ENCODE results near the gene GPR65.
"Not testable (repeated sequence)": the region's sequence is repeated elsewhere in the genome, so short reads cannot be mapped to it uniquely, and the experiment has no call there.

Gene GPR65

GRCh38 chr14:88004506-88005036, 364 bp upstream of the GPR65 start:
- DNase-seq (ENCODE audit: low read depth), result no peak

- DNase-seq (ENCODE audit: low read depth), result no peak
Observed at GRCh38 chr14:88005978-88006851, 1.3 kb downstream of the GPR65 start.

GRCh38 chr14:88007608-88008007, 2.7 kb downstream of the GPR65 start:
- DNase-seq (ENCODE audit: low read depth), result no peak

- DNase-seq (ENCODE audit: low read depth), result no peak
Observed at GRCh38 chr14:88008039-88008742, 3.3 kb downstream of the GPR65 start.

GRCh38 chr14:88009486-88009885, 4.6 kb downstream of the GPR65 start:
- no peak for DNase-seq (ENCODE audit: low read depth)

- DNase-seq (ENCODE audit: low read depth), result no peak
Observed at GRCh38 chr14:88010331-88010730, 5.4 kb downstream of the GPR65 start.

GRCh38 chr14:88012495-88012894, 7.6 kb downstream of the GPR65 start:
- DNase-seq (ENCODE audit: low read depth), result no peak

- DNase-seq (ENCODE audit: low read depth), result peak; percentile 72
Observed at GRCh38 chr14:88013750-88014349, 8.9 kb downstream of the GPR65 start.

DNA sequence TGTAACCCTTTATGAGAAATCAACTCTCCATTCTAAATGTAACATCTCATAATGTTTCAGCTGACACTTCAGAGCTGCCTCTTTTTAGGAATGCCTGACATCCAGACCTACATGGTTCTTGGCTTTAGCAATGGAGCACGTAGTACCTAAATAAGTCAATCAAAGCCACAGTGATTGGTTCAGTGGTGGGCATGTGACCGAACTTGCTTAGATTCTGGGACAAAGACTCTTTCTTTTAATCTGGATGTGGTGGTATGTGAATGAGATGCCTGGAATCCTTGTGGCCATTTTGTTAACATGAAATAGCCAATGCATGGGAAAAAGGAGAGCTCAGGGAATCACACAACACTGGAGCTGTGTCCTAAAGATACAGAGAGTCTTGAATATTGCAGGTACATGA, 11.8 kb downstream of the GPR65 start:
- DNase-seq (ENCODE audit: low read depth), result no peak

DNA sequence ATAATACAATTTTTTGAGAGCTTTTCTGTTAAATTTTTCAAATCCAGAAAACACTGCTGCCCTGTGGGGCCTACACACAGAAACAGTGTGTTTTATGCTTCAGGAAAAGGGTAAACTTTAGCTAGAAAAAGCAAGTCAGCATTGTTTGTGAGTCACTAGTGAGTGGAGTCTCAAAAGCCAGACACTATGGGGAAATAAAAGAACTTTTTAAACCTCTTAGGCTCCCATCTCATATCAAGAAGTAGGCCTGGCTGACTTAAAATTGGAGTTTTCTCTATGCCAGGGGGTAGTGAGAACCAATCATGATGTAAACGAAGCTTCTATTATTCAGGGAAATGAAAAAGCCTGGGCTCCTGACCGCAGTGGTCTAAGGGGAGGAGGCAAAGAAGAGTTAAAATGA, 12.6 kb downstream of the GPR65 start:
- DNase-seq (ENCODE audit: low read depth), result no peak

DNA sequence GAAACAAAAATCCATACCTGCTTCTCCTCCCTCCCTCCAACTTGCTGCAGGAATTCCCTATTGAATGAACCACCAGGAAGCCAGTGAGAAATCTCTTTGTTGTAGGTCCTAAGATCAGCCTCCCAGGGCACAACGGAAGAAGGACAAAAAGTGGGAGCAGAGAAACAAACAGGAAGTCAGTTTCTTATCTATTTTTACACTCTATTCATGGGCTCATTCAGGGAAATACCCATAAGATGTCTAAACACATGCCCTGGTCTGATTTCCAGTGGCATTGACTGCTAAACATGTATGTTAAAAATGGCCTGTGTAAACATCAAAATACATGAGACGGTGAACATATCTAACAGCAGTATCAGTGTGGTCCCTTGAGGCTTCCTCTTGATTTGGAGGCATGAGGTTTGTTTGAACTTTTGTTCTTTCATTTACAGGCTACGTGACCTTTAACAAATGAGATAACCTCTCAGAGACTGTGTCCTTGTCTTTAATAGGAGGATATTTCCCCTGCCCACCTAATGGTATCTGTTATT, 18.8 kb downstream of the GPR65 start:
- no peak for DNase-seq (ENCODE audit: low read depth)

DNA sequence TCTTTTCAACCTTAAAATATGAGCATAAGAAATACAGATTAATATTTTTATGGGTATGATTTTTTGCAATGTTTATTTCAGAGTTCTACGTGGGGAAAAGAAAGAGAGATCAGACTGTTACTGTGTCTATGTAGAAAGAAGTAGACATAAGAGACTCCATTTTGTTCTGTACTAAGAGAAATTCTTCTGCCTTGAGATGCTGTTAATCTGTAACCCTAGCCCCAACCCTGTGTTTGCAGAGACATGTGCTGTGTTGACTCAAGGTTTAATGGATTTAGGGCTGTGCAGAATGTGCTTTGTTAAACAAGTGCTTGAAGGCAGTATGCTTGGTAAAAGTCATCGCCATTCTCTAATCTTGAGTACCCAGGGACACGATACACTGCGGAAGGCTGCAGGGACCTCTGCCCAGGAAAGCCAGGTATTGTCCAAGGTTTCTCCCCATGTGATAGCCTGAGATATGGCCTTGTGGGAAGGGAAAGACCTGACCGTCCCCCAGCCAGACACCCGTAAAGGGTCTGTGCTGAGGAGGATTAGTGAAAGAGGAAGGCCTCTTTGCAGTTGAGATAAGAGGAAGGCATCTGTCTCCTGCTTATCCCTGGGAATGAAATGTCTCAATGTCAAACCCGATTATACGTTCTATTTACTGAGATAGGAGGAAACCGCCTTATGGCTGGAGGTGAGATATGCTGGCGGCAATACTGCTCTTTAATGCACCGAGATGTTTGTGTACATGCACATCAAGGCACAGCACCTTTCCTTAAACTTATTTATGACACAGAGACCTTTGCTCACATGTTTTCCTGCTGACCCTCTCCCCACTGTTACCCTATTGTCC, 19.5 kb downstream of the GPR65 start:
- DNase-seq (ENCODE audit: low read depth), result not testable (repeated sequence)

GRCh38 chr14:88025313-88025712, 20.4 kb downstream of the GPR65 start:
- no peak for DNase-seq (ENCODE audit: low read depth)

DNA sequence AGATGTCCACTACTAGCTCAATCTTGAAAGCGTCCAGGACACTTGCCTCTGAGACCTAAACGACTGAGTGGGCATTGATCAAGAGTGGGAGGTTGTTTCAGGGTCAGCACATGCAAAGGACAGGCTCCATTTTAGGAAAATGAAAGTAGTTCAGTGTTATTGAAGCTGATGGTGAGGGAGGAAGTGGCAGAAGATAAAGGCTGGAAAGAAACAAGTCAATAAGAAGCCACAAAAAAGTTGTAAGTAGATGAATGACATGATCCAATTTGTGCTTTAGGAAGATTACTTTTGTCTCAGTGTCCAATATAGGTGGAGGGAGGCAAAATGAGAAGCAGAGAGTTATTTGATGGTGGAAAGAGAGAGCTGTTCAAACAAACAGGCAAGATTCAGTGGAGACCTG, 22.0 kb downstream of the GPR65 start:
- no peak for DNase-seq (ENCODE audit: low read depth)

GRCh38 chr14:88029500-88029899, 24.6 kb downstream of the GPR65 start:
- no peak for DNase-seq (ENCODE audit: low read depth)

- DNase-seq (ENCODE audit: low read depth), result no peak
Observed at GRCh38 chr14:88030079-88030478, 25.1 kb downstream of the GPR65 start.

- no peak for DNase-seq (ENCODE audit: low read depth)
Observed at GRCh38 chr14:88030892-88031291, 26.0 kb downstream of the GPR65 start.

DNA sequence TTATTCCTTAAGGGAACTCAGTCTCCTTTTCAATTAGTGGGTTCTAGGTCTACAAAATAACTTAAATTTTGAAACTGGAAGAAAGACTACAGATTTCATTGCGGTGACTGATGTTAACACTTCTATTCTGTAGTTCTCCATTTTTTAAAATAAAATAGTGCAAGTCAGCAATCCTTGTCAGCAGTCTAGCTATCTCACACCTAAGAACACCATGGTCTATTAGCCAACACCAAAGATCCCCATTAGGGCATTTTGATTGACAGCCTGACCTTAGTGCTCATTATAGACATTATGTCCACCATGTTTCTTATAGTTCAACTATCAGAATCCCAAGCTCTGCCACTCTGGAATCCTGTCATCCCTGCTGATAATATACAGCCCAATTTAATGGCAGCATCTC, 27.4 kb downstream of the GPR65 start:
- no peak for DNase-seq (ENCODE audit: low read depth)

DNA sequence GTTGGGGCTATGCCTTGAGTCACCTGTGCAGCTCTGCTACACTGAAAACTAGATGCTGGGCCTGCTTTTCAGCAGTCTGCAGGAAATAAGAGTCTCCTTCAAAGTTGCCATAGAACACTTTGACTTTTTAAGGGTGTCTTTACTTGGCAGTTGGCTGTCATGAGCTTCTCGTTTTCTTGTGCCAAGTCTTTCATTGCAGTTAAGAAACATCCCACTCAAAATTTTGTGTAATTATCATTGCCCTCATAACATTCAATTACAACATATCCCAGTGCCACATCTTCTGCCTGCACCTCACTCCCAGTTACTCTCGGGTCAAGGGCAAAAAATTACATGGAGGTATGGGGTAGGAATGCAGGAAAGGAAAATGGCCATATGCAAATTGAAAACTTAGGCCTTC, 29.1 kb downstream of the GPR65 start:
- DNase-seq (ENCODE audit: low read depth), result no peak

DNA sequence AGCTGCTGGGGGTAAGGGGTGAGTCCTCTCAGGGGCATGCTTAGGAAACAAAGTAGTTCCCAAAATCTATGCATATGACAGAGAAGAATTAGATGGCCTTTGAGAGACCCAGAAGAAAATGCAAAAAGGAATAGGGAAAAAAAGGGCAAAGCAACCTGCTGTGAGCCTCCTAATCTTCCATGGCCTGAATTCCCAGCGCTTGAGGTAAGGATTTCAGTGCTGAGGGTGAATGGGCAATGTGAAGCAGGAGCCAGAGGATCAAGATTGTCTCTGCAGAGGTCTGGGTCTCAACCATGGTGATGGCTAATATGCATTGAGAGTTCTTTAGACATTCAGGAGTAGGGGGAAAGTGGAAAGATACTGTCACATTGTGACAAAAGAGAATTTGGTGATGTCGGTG, 31.5 kb downstream of the GPR65 start:
- DNase-seq (ENCODE audit: low read depth), result no peak

GRCh38 chr14:88037325-88037724, 32.4 kb downstream of the GPR65 start:
- DNase-seq (ENCODE audit: low read depth), result no peak

- no peak for DNase-seq (ENCODE audit: low read depth)
Observed at GRCh38 chr14:88039197-88039596, 34.3 kb downstream of the GPR65 start.

Measured in iris pigment epithelial cell (primary cell).